ENCODE data around the gene NUDT5.

DNA sequence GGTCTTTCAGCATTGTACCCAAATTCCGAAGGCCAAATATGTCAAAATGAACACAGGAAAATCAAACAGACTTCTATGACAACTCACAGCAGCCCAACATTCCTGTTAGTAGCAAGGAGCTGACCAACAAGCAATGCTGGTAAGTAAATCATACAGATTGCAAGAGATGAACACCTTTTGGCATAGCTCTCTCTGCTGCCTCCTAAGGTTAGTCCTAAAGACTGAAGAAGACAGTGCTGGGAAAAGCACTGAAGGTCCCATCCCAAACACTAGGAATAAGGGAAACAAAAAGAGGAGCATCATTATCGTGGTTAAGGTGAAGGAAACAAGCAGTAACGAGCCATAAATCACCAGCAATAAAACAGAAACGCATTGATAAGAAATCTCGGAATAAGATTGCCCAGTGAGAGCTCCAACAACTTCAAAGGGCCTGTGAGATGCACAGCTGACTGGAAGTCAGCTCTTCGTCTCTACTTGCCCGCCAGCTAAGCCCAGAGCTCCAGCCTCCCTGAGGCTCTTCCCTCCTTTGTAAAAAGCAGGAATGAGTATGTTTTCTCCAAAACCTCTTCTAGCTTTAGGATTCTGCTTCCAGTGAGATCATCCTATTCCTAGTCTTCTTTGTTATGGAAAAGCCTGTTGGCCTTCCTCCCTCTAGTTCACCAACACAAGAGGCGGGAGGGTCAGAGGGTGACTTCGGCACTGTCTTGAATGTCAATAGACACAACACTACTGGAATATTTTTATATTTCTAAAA is 15.3 kb downstream of the NUDT5 start:
- no peak for TF ChIP-seq POLR2AphosphoS5 (IDR thresholded peaks at IDR 0.05; ENCODE audit: low read depth)
- no peak for TF ChIP-seq CTCF (IDR thresholded peaks at IDR 0.05; ENCODE audit: insufficient read depth, low read length)
- TF ChIP-seq GABPA (IDR thresholded peaks at IDR 0.05; ENCODE audit: low read depth), result no peak

Data from HL-60 (cell line).